ENCODE data around the gene MT1G.

DNA sequence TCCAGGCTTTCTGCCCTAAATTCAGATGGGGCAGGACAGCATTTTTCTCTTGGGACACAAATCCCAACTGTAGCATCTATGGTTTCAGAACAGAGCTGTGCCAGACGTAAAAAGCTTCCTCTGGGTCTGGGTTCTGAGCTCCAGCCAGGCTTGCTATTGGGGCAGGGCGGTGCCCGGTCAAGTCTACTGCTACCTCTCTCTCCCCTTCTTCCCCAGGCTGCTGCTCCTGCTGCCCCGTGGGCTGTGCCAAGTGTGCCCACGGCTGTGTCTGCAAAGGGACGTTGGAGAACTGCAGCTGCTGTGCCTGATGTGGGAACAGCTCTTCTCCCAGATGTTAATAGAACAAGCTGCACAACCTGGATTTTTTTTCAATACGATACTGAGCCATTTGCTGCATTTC is 34.3 kb downstream of the MT1G start:
- TF ChIP-seq, protein P1, sequence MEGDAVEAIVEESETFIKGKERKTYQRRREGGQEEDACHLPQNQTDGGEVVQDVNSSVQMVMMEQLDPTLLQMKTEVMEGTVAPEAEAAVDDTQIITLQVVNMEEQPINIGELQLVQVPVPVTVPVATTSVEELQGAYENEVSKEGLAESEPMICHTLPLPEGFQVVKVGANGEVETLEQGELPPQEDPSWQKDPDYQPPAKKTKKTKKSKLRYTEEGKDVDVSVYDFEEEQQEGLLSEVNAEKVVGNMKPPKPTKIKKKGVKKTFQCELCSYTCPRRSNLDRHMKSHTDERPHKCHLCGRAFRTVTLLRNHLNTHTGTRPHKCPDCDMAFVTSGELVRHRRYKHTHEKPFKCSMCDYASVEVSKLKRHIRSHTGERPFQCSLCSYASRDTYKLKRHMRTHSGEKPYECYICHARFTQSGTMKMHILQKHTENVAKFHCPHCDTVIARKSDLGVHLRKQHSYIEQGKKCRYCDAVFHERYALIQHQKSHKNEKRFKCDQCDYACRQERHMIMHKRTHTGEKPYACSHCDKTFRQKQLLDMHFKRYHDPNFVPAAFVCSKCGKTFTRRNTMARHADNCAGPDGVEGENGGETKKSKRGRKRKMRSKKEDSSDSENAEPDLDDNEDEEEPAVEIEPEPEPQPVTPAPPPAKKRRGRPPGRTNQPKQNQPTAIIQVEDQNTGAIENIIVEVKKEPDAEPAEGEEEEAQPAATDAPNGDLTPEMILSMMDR (IDR thresholded peaks at IDR 0.05): no peak
- no peak for TF ChIP-seq POLR2A (IDR thresholded peaks at IDR 0.05)

Measured in testis (tissue), 2 donors.